K562 (cell line): Measurements from ENCODE around the gene NDUFS6.

Experiments
- EHMT2 ChIP-seq: fragments of 450-650 bp; IDR thresholded peaks from 2 replicates; pipeline ENCODE4 v1.6.1; 2018; ENCODE audit warnings: antibody characterized with exemption
- POLR2A ChIP-seq: fragments of 450-650 bp; conservative IDR thresholded peaks from 2 replicates; pipeline ENCODE4 v1.6.1; 2016
- POLR2G ChIP-seq: fragments of 200-400 bp; formaldehyde crosslinking; IDR thresholded peaks from 2 replicates; pipeline ENCODE4 v1.6.1; 2017; ENCODE audit warnings: low read depth, mild to moderate bottlenecking, antibody characterized with exemption, low read length, moderate library complexity
- SP2 ChIP-seq: IDR thresholded peaks from 2 replicates; pipeline ENCODE4 v1.6.1; 2011; ENCODE audit warnings: mild to moderate bottlenecking, low read depth, low read length, moderate library complexity; ENCODE audit not compliant: poor library complexity, severe bottlenecking; ENCODE audit errors: extremely low read depth
- SPI1 ChIP-seq: IDR thresholded peaks from 2 replicates; pipeline ENCODE4 v1.6.1; 2011; ENCODE audit warnings: low read depth, low read length, control low read depth, borderline replicate concordance
- ZNF589 ChIP-seq: fragments of 200-800 bp; sonication (Bioruptor generic); IDR thresholded peaks from 2 replicates; pipeline ENCODE4 v1.6.1; 2016; ENCODE audit warnings: low read depth, missing genetic modification characterization, missing compliant biosample characterization
- TF ChIP-seq, protein P1 (sequence below), 2 experiments: fragments of 450-650 bp; formaldehyde crosslinking in 1 of 2; IDR thresholded peaks; 2 replicates each; pipeline versions ENCODE4 v1.4.0 to v1.6.1; 2014 to 2020; ENCODE audit warnings: mild to moderate bottlenecking in 2 of 2, borderline replicate concordance in 1 of 2, low read depth in 1 of 2

DNA sequence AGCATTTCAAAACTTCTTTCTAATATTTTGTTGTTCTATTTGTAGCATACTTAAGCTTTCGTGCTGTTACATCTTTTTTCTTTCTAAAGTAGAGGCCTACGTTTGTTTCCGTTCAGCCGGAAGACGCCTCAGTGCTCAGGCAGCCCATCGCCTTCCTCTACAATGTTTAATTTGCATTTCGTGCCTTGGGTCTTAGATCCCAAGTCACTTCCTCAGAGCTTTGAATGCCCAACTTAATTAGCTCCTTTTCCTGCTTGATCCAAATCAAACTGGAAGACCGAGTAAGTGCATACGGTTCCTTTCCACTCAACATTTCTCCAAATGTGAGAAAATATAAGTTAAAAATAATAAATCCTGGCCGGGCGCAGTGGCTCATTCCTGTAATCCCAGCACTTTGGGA lies 44.7 kb upstream of the NDUFS6 start:
- TF ChIP-seq EHMT2 = no peak
- TF ChIP-seq SPI1 = no peak
- TF ChIP-seq POLR2G = no peak
- no peak for TF ChIP-seq ZNF589 (CRISPR knock-in tag)
- TF ChIP-seq SP2 = no peak
- TF ChIP-seq, protein P1, sequence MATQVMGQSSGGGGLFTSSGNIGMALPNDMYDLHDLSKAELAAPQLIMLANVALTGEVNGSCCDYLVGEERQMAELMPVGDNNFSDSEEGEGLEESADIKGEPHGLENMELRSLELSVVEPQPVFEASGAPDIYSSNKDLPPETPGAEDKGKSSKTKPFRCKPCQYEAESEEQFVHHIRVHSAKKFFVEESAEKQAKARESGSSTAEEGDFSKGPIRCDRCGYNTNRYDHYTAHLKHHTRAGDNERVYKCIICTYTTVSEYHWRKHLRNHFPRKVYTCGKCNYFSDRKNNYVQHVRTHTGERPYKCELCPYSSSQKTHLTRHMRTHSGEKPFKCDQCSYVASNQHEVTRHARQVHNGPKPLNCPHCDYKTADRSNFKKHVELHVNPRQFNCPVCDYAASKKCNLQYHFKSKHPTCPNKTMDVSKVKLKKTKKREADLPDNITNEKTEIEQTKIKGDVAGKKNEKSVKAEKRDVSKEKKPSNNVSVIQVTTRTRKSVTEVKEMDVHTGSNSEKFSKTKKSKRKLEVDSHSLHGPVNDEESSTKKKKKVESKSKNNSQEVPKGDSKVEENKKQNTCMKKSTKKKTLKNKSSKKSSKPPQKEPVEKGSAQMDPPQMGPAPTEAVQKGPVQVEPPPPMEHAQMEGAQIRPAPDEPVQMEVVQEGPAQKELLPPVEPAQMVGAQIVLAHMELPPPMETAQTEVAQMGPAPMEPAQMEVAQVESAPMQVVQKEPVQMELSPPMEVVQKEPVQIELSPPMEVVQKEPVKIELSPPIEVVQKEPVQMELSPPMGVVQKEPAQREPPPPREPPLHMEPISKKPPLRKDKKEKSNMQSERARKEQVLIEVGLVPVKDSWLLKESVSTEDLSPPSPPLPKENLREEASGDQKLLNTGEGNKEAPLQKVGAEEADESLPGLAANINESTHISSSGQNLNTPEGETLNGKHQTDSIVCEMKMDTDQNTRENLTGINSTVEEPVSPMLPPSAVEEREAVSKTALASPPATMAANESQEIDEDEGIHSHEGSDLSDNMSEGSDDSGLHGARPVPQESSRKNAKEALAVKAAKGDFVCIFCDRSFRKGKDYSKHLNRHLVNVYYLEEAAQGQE (IDR thresholded peaks at IDR 0.05; ENCODE audit: borderline replicate concordance) = no peak
- TF ChIP-seq, protein P1 (CRISPR knock-in tag; IDR thresholded peaks at IDR 0.05; ENCODE audit: low read depth) = no peak
- no peak for TF ChIP-seq POLR2A
